GM21526 (cell line): ENCODE data around the gene DNAJC8.
A peak's percentile ranks its signal among the peaks of the same experiment; 100 is the strongest.

ENCODE experiments used
- ATAC-seq: cut with Tn5 transposase; IDR thresholded peaks from one replicate; pipeline ENCODE4 v1.9.1; 2021; ENCODE audit warnings: moderate library complexity; ENCODE audit not compliant: unreplicated experiment, low FRiP score

DNAJC8 gene

DNA sequence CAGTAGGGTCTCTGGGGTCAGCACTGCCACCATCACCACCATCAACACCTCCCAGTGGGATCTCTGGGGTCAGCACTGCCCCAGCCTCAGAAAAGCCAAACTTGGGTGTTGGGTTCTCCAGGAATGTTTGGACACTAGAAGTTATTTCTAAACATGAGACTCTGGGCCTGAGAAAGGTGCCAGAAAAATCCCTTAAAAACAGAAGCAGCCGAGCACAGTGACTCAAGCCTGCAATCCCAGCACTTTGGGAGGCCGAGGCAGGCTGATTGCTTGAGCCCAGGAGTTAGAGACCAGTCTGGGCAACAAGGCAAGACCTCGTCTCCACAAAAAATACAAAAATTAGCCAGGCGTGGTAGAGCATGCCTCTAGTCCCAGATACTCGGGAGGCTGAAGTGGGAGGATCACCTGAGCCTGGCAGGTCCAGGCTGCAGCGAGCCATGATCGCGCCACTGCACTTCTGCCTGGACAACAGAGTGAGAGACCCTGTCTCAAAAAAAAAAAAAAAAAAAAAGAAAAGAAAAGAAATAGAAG is 56.8 kb downstream of the DNAJC8 start:
- ATAC-seq, result no peak

DNA sequence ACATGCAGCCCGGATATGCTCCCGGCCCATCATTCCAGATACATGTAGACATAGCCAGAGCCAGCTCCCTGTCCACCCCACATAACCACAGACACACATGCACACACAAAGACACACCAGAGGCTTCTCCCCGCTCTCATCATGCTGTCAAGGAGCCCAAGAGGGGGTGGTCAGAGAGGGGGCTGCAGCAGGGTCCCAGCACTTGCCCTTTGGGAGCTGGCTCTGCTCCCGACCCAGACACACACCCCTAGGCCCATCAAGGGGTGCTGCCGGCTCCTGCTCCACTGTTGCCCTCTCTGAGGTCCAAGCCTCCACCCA is 58.9 kb downstream of the DNAJC8 start:
- no peak for ATAC-seq

DNA sequence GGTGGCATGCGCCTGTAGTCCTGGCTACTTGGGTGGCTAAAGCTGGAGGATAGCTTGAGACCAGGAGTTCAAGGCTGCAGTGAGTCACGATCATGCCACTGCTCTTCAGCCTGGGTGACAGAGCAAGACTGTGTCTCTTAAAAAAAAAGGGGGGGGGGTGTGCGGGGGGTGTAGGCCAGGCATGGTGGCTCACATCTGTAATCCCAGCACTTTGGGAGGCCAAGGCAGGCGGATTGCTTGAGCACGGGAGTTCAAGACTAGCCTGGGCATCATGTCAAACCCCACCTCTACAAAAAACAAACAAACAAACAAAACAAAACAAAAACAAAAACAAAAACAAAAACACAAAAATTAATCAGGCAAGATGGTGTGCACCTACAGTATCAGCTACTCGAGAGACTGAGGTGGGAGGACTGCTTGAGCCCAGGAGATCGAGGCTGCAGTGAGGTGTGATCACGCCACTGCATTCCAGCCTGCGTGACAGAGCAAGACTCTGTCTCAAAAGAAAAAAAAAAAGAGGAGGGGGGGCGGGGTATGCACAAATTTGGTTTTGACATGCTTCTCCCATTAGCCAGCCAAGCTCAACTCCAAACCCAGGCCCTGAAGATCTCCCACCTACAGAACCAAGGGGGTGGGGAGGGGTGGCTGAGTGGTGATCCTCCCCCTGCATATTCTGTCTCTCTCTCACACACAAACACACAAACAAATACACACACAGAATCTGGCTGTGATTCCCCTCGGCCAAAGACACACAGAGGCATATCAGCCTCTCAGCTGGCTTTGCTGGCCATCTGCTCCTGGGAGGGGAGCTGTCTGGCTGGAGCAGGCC is 59.5 kb downstream of the DNAJC8 start:
- ATAC-seq, result no peak

DNA sequence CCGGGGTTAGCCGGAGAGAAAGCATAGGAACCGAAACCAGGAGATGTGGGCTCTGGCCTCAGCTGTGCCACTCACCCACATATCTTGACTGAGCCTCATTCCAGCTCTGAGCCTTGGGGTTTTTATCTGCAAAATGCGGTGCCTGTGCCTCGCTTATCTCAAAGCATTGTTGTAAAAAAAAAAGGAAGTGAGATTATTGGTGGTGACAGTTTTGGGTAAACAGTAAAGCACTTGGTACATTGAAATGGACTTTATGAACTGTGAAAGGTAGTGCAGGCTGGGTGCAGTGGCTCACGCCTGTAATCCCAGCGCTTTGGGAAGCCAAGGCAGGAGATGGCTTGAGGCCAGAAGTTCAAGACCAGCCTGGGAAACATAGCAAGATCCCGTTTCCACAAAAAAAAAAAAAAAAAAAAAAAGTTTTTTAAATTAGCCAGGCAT is 60.1 kb downstream of the DNAJC8 start:
- peak; percentile 56 for ATAC-seq

DNA sequence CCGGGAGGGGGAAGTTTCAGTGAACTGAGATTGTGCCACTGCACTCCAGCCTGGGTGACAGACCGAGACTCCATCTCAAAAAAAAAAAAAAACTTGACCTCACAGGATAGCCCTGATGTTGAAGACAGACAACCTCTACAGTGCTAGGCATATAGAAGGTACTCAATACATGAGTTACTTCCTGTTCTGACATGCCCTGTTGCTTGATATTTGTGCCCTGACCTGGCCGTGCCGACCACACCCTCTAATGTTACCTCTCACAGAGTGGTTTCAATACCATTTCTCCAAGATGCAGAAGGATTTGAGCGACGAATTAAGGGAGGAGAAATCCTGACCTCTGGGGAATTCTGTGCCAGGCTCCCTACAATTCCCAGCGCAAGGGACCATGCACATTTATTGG is 61.6 kb downstream of the DNAJC8 start:
- no peak for ATAC-seq

DNA sequence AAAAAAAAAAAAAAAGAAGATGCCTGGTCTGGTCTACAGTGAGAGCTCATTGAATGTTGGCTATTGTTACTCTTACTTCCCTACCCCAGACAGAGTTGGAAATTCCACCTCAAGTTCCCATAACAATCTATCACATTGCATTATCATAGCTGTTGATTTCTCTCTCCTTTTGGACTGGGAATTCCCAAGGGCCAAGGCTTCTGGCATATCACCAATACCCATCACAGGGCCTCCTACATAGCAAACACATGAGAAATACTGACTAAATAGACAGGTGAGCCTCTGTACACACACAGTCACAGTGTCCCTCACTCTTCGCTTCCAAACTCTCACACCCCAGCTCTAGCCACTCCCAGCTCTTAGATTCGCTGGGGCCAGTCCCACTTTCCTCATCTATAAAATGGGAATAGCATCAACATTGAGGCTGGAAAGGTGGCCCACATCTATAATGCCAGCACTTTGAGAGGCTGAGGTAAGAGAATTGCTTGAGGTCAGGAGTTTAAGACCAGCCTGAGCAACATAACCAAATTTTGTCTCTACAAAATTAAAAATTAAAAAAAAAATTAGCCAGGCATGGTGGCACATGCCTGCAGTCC is 62.7 kb downstream of the DNAJC8 start:
- ATAC-seq, result no peak

DNA sequence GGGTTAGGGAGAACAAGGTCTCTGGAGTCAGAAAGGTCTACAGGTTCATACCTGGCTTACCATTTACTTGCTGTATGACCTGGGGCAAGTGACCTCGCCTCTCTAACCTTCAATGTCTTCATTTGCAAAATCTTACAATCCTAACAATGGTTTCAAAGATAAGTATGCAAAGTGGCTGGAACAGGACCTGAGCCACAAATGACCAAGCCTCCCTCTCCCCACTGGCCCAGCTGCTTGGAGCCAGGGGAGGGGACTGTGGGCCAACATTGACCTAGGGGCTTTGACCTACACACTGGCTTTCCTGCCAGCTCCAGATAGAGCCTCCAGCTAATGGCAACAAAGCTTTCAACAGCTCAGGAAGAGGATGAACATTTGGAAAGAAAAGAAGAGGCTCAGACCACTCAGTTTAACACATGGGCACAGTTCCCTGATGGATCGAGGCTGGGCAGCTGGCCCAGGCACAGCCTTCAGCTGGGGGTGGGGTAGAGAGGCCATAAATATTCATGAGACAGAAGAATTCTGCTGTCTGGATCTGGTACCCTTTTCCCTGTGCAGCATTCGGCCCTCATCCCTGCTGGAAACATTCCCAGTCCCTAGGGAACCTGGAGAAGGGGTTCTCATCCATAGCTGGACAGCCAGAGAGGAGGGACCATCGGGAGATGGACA is 69.2 kb downstream of the DNAJC8 start:
- no peak for ATAC-seq

DNA sequence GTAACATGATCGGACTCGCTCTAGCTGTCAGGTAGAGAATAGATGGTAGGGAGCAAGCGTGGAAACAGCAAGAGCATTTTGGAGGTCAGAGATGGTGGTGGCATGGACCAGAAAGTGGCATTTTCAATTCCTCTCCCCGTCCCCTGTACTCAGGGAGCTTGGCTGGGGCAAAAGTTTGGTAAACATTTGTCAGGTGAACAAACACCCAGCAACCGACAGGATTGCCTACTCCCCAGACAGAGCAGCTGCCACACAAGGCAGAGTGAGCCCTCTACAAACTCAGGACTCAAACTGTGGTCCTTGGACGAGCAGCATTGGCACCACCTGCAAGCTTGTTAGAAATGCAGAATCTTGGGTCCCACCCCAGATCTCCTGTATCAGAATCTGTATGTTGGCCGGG is 70.7 kb downstream of the DNAJC8 start:
- ATAC-seq, result no peak

DNA sequence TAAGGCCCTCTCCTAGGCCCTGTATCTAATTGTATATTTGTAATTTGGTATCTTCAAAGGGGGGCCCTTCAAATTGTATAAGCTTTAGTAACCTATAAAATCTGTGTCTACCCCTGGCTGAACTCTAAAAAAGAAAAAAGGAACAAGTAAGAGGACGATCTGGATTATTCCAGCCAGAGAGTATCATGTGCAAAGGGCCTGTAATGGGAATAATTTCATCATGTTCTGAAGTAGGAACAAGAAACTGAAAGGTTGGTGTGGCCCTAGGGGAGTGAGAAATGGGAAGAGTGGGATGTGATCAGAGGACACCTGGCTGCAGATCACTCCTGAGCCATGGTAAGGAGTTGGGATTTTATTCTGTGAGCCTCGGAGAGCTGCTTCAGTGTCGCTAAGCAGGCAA is 71.1 kb downstream of the DNAJC8 start:
- no peak for ATAC-seq

DNA sequence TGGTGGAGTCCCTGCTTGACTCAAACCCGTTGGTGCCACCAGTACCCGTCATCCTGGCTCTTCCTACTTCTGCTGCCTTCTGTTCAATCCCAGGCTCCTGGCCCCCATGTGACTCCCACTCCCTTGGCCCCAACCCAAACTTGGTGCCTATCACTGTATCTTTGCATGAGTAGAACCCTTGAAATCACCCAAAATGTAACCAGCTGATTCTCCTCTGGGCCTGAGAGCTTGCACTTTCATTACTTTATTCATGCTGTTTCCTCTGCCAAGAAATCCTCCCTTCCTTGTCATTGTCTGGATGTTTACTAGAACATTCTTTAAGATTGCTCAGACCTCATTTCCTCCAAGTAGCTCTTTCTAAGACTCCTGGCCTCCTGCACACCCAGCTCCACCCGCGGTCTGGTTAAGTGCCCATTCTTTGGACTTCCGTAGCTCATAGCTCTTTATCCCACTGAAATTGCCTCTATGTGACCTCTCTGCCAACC is 72.0 kb downstream of the DNAJC8 start:
- no peak for ATAC-seq

DNA sequence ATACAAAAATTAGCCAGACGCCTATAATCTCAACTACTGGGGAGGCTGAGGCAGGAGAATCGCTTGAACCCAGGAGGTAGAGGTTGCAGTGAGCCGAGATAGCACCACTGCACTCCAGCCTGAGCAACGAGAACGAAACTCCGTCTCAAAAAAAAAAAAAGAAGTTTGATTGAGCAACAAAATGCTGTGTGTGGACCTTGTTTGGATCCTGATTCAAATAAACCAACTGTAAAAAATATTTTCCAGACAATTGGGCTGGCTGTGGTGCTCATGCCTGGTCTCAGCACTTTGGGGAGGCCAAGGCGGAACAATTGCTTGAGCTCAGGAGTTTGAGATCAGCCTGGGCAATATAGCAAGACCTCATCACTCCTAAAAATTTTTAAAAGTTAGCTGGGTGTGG is 73.1 kb downstream of the DNAJC8 start:
- no peak for ATAC-seq

DNA sequence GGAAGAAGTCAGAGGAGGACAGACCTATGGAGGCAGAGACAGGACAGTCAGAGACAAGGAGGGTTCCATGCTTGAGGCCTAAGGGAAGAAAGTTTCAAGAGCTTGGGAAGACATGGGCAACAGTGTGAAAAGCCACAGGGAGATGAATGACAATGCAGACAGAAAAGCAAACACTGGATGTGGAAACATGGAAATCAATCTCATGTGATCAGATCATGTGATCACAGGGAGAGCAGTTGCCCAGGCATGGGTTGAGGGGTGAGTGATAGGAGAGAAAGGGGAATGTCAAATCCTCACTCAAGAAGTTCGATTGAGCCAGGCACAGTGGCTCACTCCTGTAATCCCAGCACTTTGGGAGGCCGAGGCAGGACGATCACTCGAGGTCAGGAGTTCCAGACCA is 73.6 kb downstream of the DNAJC8 start:
- ATAC-seq, result no peak

DNA sequence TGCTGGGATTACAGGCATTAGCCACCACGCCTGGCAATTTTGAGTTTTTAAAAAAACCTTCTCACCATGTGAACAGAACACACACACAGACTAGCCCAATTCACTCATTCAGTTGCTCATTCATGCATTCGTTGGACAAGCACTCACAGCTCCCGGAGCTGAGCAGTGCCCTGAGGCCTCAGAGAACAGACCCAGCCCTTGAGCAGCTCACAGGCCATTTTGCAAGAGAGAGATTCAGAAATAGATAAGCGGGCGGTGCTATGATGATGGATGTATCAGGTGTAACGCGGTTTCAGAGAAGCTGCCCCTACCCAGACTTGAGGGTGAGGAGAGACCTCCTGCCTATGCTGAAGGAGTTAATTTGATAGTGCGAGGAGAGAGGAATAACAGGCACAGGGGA is 74.9 kb downstream of the DNAJC8 start:
- ATAC-seq, result no peak

DNA sequence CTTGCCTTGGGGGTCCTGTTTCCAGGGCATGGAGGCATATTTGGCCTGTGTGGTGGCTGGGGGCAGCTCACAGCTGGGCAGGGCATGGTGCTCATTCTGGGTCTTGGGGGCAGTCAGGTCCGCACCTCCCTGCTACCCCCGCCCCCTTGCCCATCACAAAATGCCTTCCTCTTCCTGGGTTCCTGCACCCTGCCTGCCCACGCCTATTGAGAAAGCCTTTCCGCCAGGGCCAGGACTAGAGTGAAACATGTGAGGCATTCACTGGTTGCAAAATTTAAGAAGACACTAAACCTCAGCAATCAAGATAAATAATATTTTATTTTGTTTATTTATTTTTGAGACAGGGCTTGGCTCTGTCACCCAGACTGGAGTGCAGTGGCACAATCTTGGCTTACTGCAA is 76.0 kb downstream of the DNAJC8 start:
- ATAC-seq, result no peak

DNA sequence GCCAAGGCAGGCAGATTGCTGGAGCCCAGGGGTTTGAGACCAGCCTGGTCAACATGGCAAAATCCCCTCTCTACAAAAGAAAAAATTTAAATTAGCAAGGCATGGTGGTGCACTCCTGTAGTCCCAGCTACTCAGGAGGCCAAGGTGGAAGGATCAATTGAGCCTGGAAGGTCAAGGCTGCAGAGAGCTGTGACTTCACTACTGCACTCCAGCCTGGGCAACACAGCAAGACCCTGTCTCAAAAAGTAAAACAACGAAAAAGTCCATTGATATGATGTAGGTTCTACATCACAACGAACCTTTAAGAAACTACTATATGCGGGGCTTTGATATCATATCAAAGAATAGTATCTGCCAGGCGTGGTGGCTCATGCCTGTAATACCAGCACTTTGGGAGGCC is 77.2 kb downstream of the DNAJC8 start:
- ATAC-seq, result no peak

DNA sequence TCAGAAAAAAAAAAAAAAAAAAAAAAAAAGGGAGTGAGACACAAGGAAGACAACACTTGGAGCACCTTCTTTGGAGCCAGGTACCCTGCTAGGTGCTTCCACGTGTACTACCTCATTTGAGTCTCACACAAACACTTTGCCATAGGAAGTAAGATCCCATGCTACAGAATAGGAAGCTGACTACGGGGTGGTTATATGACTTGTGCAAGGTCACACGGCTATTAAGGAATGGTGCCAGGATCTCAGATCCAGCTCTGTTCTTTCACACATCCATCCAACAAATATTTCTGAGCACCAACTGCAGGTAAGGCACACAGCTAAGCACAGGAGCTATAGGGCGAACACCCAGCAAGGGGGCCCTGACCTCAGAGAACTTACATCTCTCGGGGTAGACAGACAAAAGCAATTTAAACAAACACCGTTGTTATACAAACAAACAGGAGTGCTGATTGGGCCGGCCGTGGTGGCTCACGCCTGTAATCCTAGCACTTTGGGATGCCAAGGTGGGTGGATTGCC is 78.7 kb downstream of the DNAJC8 start:
- ATAC-seq, result no peak
